ENCODE data around the gene PCGF1. TPM values are rescaled to one million over a fixed set of nuclear protein-coding genes. Genes with fewer than 3 reads are reported as not detected.

The PCGF1 gene
- total and polyA plus RNA-seq, 2 of the 13 experiments (the other 11 are each of a cell fraction or from before 2014, with no cell fraction given) = 20.4 to 22.6 TPM

DNA sequence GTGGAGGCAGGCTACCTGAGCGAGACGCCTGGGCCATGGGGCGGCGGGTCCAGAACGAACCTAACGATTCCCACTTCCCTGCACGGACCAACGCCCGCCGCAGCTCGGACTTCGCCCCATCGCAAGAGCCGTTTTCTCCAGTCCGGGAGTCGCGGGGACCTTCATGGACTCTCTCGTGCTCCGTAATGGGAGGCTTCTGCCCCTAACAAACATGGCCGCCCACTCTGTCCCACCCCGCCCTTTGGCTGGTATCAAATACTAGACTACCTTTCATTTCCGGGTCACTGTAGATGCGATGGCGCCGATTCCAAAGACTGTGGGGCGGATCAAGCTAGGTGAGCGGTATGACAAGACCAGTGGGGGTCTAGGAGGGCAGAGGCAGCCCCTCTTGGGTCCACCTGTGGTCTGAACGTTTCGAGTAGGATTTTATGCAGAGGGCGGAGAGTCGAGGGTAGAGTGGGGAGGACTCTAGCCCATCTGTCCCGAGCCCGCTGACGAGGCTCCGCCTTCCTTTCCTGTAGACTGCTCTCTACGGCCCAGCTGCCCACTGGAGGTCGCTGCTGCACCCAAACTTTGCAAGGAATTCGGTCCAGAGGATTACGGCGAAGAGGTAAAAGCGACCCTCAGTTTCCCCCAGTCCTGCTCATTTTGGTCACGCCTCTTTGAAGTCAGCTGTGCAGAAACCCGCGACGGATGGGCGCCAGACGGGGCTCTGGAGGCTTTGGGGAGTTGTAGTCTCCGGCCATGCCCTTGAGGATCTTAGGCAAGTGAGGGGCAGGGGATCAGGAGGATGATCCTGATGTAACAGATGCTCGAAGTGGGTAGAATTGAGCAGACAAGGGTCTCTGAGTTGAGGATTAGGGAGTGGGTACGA lies 24.5 kb downstream of the PCGF1 start, which contains the start of the genes CCDC142 and TTC31 (continued):
- TF ChIP-seq IRX3 (CRISPR knock-in tag; IDR thresholded peaks at IDR 0.05; ENCODE audit: borderline replicate concordance, low read depth) (no peak), SATB2 (CRISPR knock-in tag; IDR thresholded peaks at IDR 0.05) (no peak; the same call in 1 of the 2 replicates), ZNF337 (CRISPR knock-in tag; IDR thresholded peaks at IDR 0.05; ENCODE audit: borderline replicate concordance, low read depth) (peak; percentile 92; the same call in 1 of the 2 replicates), ZNF230 (CRISPR knock-in tag; IDR thresholded peaks at IDR 0.05) (peak; percentile 84; the same call in 1 of the 2 replicates), NAIF1 (CRISPR knock-in tag; IDR thresholded peaks at IDR 0.05; ENCODE audit: borderline replicate concordance) (no peak), RNF2 (conservative IDR thresholded peaks at IDR 0.05; ENCODE audit: low read depth) (no peak), ZNF557 (CRISPR knock-in tag; IDR thresholded peaks at IDR 0.05) (no peak), ARNTL (CRISPR knock-in tag; IDR thresholded peaks at IDR 0.05) (peak; percentile 47; the same call in 1 of the 2 replicates), ZNF205 (CRISPR knock-in tag; IDR thresholded peaks at IDR 0.05) (peak; percentile 92), ATF7 (IDR thresholded peaks at IDR 0.05) (no peak), ATF7 (CRISPR knock-in tag; IDR thresholded peaks at IDR 0.05) (no peak; the same call in none of the 2 replicates), HDAC2 (CRISPR knock-in tag; IDR thresholded peaks at IDR 0.05) (peak; percentile 88)
- TF ChIP-seq, protein P1, sequence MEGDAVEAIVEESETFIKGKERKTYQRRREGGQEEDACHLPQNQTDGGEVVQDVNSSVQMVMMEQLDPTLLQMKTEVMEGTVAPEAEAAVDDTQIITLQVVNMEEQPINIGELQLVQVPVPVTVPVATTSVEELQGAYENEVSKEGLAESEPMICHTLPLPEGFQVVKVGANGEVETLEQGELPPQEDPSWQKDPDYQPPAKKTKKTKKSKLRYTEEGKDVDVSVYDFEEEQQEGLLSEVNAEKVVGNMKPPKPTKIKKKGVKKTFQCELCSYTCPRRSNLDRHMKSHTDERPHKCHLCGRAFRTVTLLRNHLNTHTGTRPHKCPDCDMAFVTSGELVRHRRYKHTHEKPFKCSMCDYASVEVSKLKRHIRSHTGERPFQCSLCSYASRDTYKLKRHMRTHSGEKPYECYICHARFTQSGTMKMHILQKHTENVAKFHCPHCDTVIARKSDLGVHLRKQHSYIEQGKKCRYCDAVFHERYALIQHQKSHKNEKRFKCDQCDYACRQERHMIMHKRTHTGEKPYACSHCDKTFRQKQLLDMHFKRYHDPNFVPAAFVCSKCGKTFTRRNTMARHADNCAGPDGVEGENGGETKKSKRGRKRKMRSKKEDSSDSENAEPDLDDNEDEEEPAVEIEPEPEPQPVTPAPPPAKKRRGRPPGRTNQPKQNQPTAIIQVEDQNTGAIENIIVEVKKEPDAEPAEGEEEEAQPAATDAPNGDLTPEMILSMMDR (CRISPR knock-in tag; IDR thresholded peaks at IDR 0.05) = peak; percentile 99
- TF ChIP-seq, protein P2, sequence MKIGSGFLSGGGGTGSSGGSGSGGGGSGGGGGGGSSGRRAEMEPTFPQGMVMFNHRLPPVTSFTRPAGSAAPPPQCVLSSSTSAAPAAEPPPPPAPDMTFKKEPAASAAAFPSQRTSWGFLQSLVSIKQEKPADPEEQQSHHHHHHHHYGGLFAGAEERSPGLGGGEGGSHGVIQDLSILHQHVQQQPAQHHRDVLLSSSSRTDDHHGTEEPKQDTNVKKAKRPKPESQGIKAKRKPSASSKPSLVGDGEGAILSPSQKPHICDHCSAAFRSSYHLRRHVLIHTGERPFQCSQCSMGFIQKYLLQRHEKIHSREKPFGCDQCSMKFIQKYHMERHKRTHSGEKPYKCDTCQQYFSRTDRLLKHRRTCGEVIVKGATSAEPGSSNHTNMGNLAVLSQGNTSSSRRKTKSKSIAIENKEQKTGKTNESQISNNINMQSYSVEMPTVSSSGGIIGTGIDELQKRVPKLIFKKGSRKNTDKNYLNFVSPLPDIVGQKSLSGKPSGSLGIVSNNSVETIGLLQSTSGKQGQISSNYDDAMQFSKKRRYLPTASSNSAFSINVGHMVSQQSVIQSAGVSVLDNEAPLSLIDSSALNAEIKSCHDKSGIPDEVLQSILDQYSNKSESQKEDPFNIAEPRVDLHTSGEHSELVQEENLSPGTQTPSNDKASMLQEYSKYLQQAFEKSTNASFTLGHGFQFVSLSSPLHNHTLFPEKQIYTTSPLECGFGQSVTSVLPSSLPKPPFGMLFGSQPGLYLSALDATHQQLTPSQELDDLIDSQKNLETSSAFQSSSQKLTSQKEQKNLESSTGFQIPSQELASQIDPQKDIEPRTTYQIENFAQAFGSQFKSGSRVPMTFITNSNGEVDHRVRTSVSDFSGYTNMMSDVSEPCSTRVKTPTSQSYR (CRISPR knock-in tag; IDR thresholded peaks at IDR 0.05; ENCODE audit: borderline replicate concordance) = peak; percentile 46; the same call in 1 of the 2 replicates
- TF ChIP-seq, protein P3, sequence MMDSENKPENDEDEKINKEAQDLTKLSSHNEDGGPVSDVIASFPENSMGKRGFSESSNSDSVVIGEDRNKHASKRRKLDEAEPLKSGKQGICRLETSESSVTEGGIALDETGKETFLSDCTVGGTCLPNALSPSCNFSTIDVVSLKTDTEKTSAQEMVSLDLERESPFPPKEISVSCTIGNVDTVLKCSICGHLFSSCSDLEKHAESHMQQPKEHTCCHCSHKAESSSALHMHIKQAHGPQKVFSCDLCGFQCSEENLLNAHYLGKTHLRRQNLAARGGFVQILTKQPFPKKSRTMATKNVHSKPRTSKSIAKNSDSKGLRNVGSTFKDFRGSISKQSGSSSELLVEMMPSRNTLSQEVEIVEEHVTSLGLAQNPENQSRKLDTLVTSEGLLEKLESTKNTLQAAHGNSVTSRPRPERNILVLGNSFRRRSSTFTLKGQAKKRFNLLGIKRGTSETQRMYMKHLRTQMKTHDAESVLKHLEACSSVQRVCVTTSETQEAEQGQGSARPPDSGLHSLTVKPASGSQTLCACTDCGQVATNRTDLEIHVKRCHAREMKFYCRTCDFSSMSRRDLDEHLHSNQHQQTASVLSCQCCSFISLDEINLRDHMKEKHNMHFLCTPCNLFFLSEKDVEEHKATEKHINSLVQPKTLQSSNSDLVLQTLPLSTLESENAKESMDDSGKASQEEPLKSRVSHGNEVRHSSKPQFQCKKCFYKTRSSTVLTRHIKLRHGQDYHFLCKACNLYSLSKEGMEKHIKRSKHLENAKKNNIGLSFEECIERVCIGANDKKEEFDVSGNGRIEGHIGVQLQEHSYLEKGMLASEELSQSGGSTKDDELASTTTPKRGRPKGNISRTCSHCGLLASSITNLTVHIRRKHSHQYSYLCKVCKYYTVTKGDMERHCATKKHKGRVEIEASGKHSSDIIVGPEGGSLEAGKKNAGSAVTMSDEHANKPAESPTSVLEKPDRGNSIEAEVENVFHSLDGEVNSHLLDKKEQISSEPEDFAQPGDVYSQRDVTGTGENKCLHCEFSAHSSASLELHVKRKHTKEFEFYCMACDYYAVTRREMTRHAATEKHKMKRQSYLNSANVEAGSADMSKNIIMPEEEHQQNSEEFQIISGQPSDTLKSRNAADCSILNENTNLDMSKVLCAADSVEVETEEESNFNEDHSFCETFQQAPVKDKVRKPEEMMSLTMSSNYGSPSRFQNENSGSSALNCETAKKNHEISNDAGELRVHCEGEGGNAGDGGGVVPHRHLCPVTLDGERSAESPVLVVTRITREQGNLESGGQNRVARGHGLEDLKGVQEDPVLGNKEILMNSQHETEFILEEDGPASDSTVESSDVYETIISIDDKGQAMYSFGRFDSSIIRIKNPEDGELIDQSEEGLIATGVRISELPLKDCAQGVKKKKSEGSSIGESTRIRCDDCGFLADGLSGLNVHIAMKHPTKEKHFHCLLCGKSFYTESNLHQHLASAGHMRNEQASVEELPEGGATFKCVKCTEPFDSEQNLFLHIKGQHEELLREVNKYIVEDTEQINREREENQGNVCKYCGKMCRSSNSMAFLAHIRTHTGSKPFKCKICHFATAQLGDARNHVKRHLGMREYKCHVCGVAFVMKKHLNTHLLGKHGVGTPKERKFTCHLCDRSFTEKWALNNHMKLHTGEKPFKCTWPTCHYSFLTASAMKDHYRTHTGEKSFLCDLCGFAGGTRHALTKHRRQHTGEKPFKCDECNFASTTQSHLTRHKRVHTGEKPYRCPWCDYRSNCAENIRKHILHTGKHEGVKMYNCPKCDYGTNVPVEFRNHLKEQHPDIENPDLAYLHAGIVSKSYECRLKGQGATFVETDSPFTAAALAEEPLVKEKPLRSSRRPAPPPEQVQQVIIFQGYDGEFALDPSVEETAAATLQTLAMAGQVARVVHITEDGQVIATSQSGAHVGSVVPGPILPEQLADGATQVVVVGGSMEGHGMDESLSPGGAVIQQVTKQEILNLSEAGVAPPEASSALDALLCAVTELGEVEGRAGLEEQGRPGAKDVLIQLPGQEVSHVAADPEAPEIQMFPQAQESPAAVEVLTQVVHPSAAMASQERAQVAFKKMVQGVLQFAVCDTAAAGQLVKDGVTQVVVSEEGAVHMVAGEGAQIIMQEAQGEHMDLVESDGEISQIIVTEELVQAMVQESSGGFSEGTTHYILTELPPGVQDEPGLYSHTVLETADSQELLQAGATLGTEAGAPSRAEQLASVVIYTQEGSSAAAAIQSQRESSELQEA (CRISPR knock-in tag; IDR thresholded peaks at IDR 0.05; ENCODE audit: not compliant biosample characterization) = peak; percentile 40
